ENCODE measurements around the gene PLCL1. TPM values are rescaled to one million over a fixed set of nuclear protein-coding genes. Genes with fewer than 3 reads are reported as not detected.

The PLCL1 gene
- total RNA-seq, 2 donors from 2014 or later: 0.04 to 0.11 TPM

DNA sequence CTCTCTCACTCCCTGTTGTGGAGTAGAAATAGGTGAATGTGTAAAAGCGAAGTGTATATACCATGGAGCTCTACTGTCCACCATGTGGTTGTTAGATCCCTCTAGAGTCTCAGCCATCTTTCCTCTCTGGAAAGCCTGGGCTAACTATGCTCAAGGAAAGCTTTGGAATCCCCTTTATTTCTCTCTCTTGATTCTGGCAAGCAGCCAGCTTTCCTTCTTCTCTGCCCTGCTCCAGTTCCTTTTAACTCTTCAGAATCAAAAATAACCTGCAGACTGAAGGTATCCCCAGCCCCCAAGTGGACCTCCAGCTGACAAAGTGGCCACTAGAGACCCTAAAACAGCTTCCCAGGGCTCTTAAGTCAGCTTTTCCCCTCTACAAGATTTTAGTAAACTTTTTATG is 381.9 kb downstream of the PLCL1 start:
- DNase-seq: no peak
- TF ChIP-seq, protein P1, sequence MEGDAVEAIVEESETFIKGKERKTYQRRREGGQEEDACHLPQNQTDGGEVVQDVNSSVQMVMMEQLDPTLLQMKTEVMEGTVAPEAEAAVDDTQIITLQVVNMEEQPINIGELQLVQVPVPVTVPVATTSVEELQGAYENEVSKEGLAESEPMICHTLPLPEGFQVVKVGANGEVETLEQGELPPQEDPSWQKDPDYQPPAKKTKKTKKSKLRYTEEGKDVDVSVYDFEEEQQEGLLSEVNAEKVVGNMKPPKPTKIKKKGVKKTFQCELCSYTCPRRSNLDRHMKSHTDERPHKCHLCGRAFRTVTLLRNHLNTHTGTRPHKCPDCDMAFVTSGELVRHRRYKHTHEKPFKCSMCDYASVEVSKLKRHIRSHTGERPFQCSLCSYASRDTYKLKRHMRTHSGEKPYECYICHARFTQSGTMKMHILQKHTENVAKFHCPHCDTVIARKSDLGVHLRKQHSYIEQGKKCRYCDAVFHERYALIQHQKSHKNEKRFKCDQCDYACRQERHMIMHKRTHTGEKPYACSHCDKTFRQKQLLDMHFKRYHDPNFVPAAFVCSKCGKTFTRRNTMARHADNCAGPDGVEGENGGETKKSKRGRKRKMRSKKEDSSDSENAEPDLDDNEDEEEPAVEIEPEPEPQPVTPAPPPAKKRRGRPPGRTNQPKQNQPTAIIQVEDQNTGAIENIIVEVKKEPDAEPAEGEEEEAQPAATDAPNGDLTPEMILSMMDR (conservative IDR thresholded peaks at IDR 0.05): no peak
- Histone ChIP-seq H3K9ac (ENCODE audit: extremely low read depth, low read length, poor library complexity, severe bottlenecking) (no peak overlapping the region), H3K27me3 (ENCODE audit: control insufficient read depth, insufficient read depth, low read length, poor library complexity, severe bottlenecking) (peaks cover 9% of the 10 kb centered on the region), H3K36me3 (ENCODE audit: control insufficient read depth, insufficient read depth, low read length) (no peaks in the 10 kb centered on the region), H3K9me3 (ENCODE audit: control insufficient read depth, low read length) (no peaks in the 10 kb centered on the region), H3K4me1 (ENCODE audit: control insufficient read depth, insufficient read depth, low read length) (no peaks in the 10 kb centered on the region), H3K27ac (ENCODE audit: low read depth, low read length) (no peak overlapping the region), H3K4me3 (ENCODE audit: low read length) (no peak overlapping the region)
- 89% methylated on average over 1 of the region's 1 CpG; no CpG with 5 or more reads in 1 of the 2 experiments for WGBS, 2 experiments (ENCODE audit: insufficient coverage in 1 of 2, insufficient read length in 1 of 2)
- Mint-ChIP-seq H3K9me3 (no peaks in the 10 kb centered on the region), H3K4me3 (no peak overlapping the region), H3K36me3 (ENCODE audit: low read depth) (no peaks in the 10 kb centered on the region), H3K27ac (no peak overlapping the region), H3K27me3 (ENCODE audit: insufficient read depth) (peaks cover 2% of the 10 kb centered on the region), H3K4me1 (peaks cover 10% of the 10 kb centered on the region)

DNA sequence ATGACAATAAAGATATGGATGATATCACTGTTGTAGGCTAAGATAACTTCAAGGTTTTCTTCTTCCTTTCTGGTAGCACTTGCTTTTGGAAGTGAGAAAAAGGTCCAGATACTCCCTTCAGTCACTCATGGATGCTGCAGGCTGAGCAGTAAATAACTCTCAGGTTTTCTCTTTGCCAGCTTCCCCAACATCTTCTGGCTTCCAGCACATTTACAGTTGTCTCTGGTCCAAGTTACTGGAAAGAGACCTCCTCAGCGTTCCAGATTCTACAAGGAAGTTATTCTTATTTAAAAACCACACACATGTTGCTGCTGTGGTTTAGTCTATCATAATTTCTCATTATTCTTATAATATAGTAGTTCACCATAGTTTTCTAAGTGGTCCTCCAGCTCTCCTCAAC is 383.4 kb downstream of the PLCL1 start:
- H3K4me3 Mint-ChIP-seq: no peak overlapping the region
- no peak overlapping the region for H3K4me3 ChIP-seq (ENCODE audit: low read length)
- no peak overlapping the region for H3K27ac ChIP-seq (ENCODE audit: low read depth, low read length)
- peaks cover 9% of the 10 kb centered on the region for H3K27me3 ChIP-seq (ENCODE audit: control insufficient read depth, insufficient read depth, low read length, poor library complexity, severe bottlenecking)
- no peaks in the 10 kb centered on the region for H3K9me3 ChIP-seq (ENCODE audit: control insufficient read depth, low read length)
- no peaks in the 10 kb centered on the region for H3K36me3 Mint-ChIP-seq (ENCODE audit: low read depth)
- peaks cover 2% of the 10 kb centered on the region for H3K27me3 Mint-ChIP-seq (ENCODE audit: insufficient read depth)
- H3K4me1 ChIP-seq (ENCODE audit: control insufficient read depth, insufficient read depth, low read length): no peaks in the 10 kb centered on the region
- no peak overlapping the region for H3K27ac Mint-ChIP-seq
- TF ChIP-seq, protein P1 (conservative IDR thresholded peaks at IDR 0.05): no peak
- 100% methylated on average over 1 of the region's 1 CpG; no CpG with 5 or more reads in 1 of the 2 experiments for WGBS, 2 experiments (ENCODE audit: insufficient coverage in 1 of 2, insufficient read length in 1 of 2)
- peaks cover 17% of the 10 kb centered on the region for H3K4me1 Mint-ChIP-seq
- H3K36me3 ChIP-seq (ENCODE audit: control insufficient read depth, insufficient read depth, low read length): no peaks in the 10 kb centered on the region
- no peaks in the 10 kb centered on the region for H3K9me3 Mint-ChIP-seq
- DNase-seq: no peak
- no peak overlapping the region for H3K9ac ChIP-seq (ENCODE audit: extremely low read depth, low read length, poor library complexity, severe bottlenecking)

DNA sequence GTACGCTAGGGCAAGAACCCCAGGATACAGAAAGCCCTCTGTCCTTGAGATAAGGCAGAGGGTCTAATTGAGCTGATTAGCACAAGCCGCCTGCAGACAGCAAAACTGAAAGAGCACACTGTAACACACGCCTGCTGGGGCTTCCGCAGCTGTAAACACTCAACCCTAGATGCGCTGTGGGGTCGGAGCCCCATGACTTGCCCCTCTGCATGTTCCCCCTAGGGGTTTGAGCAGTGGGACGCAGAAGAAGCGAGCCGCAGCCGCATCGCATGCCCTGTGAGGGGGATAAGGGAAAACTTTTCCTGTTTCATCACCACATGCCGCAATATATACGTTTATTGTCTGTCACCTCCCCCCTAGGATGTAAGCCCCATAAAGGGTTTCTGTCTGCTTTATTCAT is 384.6 kb downstream of the PLCL1 start:
- Histone ChIP-seq H3K27ac (ENCODE audit: low read depth, low read length) (no peak overlapping the region), H3K9me3 (ENCODE audit: control insufficient read depth, low read length) (no peaks in the 10 kb centered on the region), H3K4me3 (ENCODE audit: low read length) (no peak overlapping the region), H3K36me3 (ENCODE audit: control insufficient read depth, insufficient read depth, low read length) (no peaks in the 10 kb centered on the region), H3K9ac (ENCODE audit: extremely low read depth, low read length, poor library complexity, severe bottlenecking) (no peak overlapping the region), H3K4me1 (ENCODE audit: control insufficient read depth, insufficient read depth, low read length) (no peaks in the 10 kb centered on the region), H3K27me3 (ENCODE audit: control insufficient read depth, insufficient read depth, low read length, poor library complexity, severe bottlenecking) (peaks cover 9% of the 10 kb centered on the region)
- WGBS, 2 experiments (ENCODE audit: insufficient coverage in 1 of 2, insufficient read length in 1 of 2): 80 to 95% methylated on average over 5 to 13 of the region's 13 CpGs
- no peak overlapping the region for H3K4me3 Mint-ChIP-seq
- no peak for DNase-seq
- no peaks in the 10 kb centered on the region for H3K9me3 Mint-ChIP-seq
- H3K4me1 Mint-ChIP-seq: peaks cover 17% of the 10 kb centered on the region
- TF ChIP-seq, protein P1 (conservative IDR thresholded peaks at IDR 0.05): no peak
- peaks cover 2% of the 10 kb centered on the region for H3K27me3 Mint-ChIP-seq (ENCODE audit: insufficient read depth)
- no peaks in the 10 kb centered on the region for H3K36me3 Mint-ChIP-seq (ENCODE audit: low read depth)
- H3K27ac Mint-ChIP-seq: no peak overlapping the region

Data from endodermal cell (in vitro differentiated cells).